HCT116 (cell line): Measurements from ENCODE around the gene FUT6. TPM values are rescaled to one million over a fixed set of nuclear protein-coding genes. Genes with fewer than 3 reads are reported as not detected.

ENCODE experiments used
- ATAC-seq: fragments of 200-7000 bp; cut with Tn5 transposase; 2 replicates; pipeline ENCODE4 v1.9.1; 2020; ENCODE audit warnings: mild to moderate bottlenecking, moderate library complexity
- BruUV-seq: library from RNA; stranded (reverse); fragments of 400-500 nt; replicated peaks from 2 replicates; lab custom pipeline; 2021; lab: Mats Ljungman, UMichigan
- CTCF ChIA-PET: fragments of 300-600 bp; sonication (Branson Sonifier 250); formaldehyde crosslinking; loops from one replicate; lab custom pipeline; 2021; ENCODE audit warnings: antibody characterized with exemption; lab: Charles Lee
- POLR2A ChIA-PET: fragments of 300-600, 350-600 bp; sonication (Branson Sonifier 250); formaldehyde crosslinking; loops from one replicate; lab custom pipeline; 2021; ENCODE audit warnings: antibody characterized with exemption; lab: Charles Lee
- RAD21 ChIA-PET, 2 experiments: fragments of 300-600 bp; sonication (Branson Sonifier 250); formaldehyde crosslinking; loops; one replicate each; lab custom pipeline; 2023; ENCODE audit warnings: low total read pairs in 2 of 2; ENCODE audit not compliant: uncharacterized antibody in 2 of 2, unreplicated experiment in 2 of 2, low non-redundant PET in 1 of 2; lab: Charles Lee
- DNase-seq: peaks from one replicate; pipeline ENCODE4 v3.0.0-alpha.2; 2010; ENCODE audit warnings: low read depth, low spot score
- H2AFZ ChIP-seq: fragments of 200-600 bp; shearing (Covaris generic), sonication (generic); 2 replicates; pipeline ENCODE4 v1.6.1; 2017; ENCODE audit warnings: low read depth, mixed run types, mixed read lengths, antibody characterized with exemption, low read length; ENCODE audit not compliant: poor library complexity, severe bottlenecking
- H3K27ac ChIP-seq: 2 replicates; pipeline ENCODE4 v1.5.1; 2012; ENCODE audit warnings: low read depth, low read length
- H3K27me3 ChIP-seq: fragments of 200-600 bp; sonication (generic); 2 replicates; pipeline ENCODE4 v1.6.1; 2016; ENCODE audit warnings: mixed run types, low read length, mixed read lengths; ENCODE audit not compliant: insufficient read depth
- H3K36me3 ChIP-seq, 2 experiments: fragments of 200-500 bp in 1 of 2; fragments of 200-600 bp in 1 of 2; sonication (Bioruptor generic) in 1 of 2; sonication (generic) in 1 of 2; 2 replicates each; pipeline versions ENCODE4 v1.5.1 to v1.6.1; 2014 to 2016; ENCODE audit warnings: low read length in 2 of 2, inconsistent platforms in 1 of 2, mixed read lengths in 1 of 2, mixed run types in 1 of 2; ENCODE audit not compliant: insufficient read depth in 2 of 2, control insufficient read depth in 1 of 2
- H3K4me1 ChIP-seq, 2 experiments: fragments of 200-600 bp in 1 of 2; sonication (generic) in 1 of 2; 2 replicates each; pipeline versions ENCODE4 v1.5.1 to v1.6.1; 2012 to 2017; ENCODE audit warnings: low read length in 2 of 2, inconsistent platforms in 1 of 2, mild to moderate bottlenecking in 1 of 2, mixed read lengths in 1 of 2, mixed run types in 1 of 2, moderate library complexity in 1 of 2; ENCODE audit not compliant: insufficient read depth in 2 of 2, control insufficient read depth in 1 of 2
- H3K4me2 ChIP-seq: fragments of 200-600 bp; sonication (generic); 2 replicates; pipeline ENCODE4 v1.6.1; 2017; ENCODE audit warnings: mixed run types, low read length, mixed read lengths
- H3K4me3 ChIP-seq, 2 experiments: fragments of 200-600 bp in 1 of 2; sonication (generic) in 1 of 2; replicated peaks in 1 of 2; 2 replicates each; pipeline ENCODE4 v1.5.1; 2011 to 2016; ENCODE audit warnings: low read length in 2 of 2, control low read depth in 1 of 2, low read depth in 1 of 2, mild to moderate bottlenecking in 1 of 2, mixed read lengths in 1 of 2, mixed run types in 1 of 2
- H3K79me2 ChIP-seq: fragments of 200-600 bp; sonication (generic); 2 replicates; pipeline ENCODE4 v1.6.1; 2017; ENCODE audit warnings: mild to moderate bottlenecking, mixed run types, low read length, moderate library complexity, mixed read lengths; ENCODE audit not compliant: insufficient read depth
- H3K9ac ChIP-seq: fragments of 200-600 bp; sonication (generic); 2 replicates; pipeline ENCODE4 v1.6.1; 2016; ENCODE audit warnings: low read length, mixed read lengths
- H3K9me2 ChIP-seq: fragments of 200-600 bp; sonication (generic), shearing (Covaris generic); 2 replicates; pipeline ENCODE4 v1.6.1; 2017; ENCODE audit warnings: mixed run types, mild to moderate bottlenecking, moderate library complexity; ENCODE audit not compliant: insufficient read depth
- H3K9me3 ChIP-seq, 2 experiments: fragments of 200-500 bp in 1 of 2; fragments of 200-600 bp in 1 of 2; sonication (Bioruptor generic) in 1 of 2; sonication (generic) in 1 of 2; 2 replicates each; pipeline ENCODE4 v1.6.1; 2014 to 2017; ENCODE audit warnings: low read length in 2 of 2, mixed read lengths in 2 of 2, inconsistent platforms in 1 of 2, low read depth in 1 of 2, mild to moderate bottlenecking in 1 of 2, mixed run types in 1 of 2, moderate library complexity in 1 of 2; ENCODE audit not compliant: control insufficient read depth in 1 of 2, insufficient read depth in 1 of 2
- H4K20me1 ChIP-seq: fragments of 200-600 bp; sonication (generic), shearing (Covaris generic); 2 replicates; pipeline ENCODE4 v1.6.1; 2017; ENCODE audit warnings: mixed run types, mild to moderate bottlenecking, moderate library complexity; ENCODE audit not compliant: insufficient read depth
- CBX3 ChIP-seq: IDR thresholded peaks from 2 replicates; pipeline ENCODE4 v1.6.1; 2012; ENCODE audit warnings: low read depth
- EGR1 ChIP-seq: IDR thresholded peaks from 2 replicates; pipeline ENCODE4 v1.6.1; 2012; ENCODE audit warnings: low read depth
- EZH2phosphoT487 ChIP-seq: fragments of 200-600 bp; IDR thresholded peaks from 2 replicates; pipeline ENCODE4 v1.6.1; 2018; ENCODE audit warnings: antibody characterized with exemption, borderline replicate concordance
- JUND ChIP-seq: IDR thresholded peaks from 2 replicates; pipeline ENCODE4 v1.6.1; 2012
- RAD21 ChIP-seq: IDR thresholded peaks from 2 replicates; pipeline ENCODE4 v1.6.1; 2012; ENCODE audit warnings: low read depth, mild to moderate bottlenecking
- SIN3A ChIP-seq: IDR thresholded peaks from 2 replicates; pipeline ENCODE4 v1.6.1; 2012; ENCODE audit warnings: low read depth
- TCF7L2 ChIP-seq: IDR thresholded peaks from 2 replicates; pipeline ENCODE4 v1.7.0; 2011; ENCODE audit warnings: borderline replicate concordance, inconsistent platforms; ENCODE audit not compliant: insufficient read depth, insufficient read length; ENCODE audit errors: extremely low read depth
- YY1 ChIP-seq: IDR thresholded peaks from 2 replicates; pipeline ENCODE4 v1.6.1; 2011; ENCODE audit warnings: low read length, low read depth, moderate library complexity, mild to moderate bottlenecking; ENCODE audit not compliant: insufficient replicate concordance; ENCODE audit errors: extremely low read depth
- ZNF274 ChIP-seq: fragments of 200-500 bp; sonication (Bioruptor generic); IDR thresholded peaks from 2 replicates; pipeline ENCODE4 v1.6.1; 2014; ENCODE audit warnings: mild to moderate bottlenecking, low read depth, low read length, inconsistent platforms
- intact Hi-C: fragments of 100-400 bp; cut with micrococcal nuclease; formaldehyde crosslinking; loops from 2 replicates; pipeline ENCODE4 v1.10.0; 2022
- total RNA-seq: library from RNA; stranded (reverse); gene quantifications from one replicate; pipeline ENCODE4 v1.2.1, GENCODE V29; 2021; ENCODE audit not compliant: unreplicated experiment
- TF ChIP-seq, protein P1 (sequence below): IDR thresholded peaks from 2 replicates; pipeline ENCODE4 v1.6.1; 2011; ENCODE audit warnings: mild to moderate bottlenecking, low read length, moderate library complexity; ENCODE audit not compliant: insufficient replicate concordance; ENCODE audit errors: extremely low read depth
- TF ChIP-seq, protein P2 (sequence below): IDR thresholded peaks from 2 replicates; pipeline ENCODE4 v1.6.1; 2012
- TF ChIP-seq, protein P3 (sequence below): IDR thresholded peaks from 2 replicates; pipeline ENCODE4 v1.6.1; 2012

The FUT6 gene
- total RNA-seq, 1 experiment from 2014 or later: not detected

DNA sequence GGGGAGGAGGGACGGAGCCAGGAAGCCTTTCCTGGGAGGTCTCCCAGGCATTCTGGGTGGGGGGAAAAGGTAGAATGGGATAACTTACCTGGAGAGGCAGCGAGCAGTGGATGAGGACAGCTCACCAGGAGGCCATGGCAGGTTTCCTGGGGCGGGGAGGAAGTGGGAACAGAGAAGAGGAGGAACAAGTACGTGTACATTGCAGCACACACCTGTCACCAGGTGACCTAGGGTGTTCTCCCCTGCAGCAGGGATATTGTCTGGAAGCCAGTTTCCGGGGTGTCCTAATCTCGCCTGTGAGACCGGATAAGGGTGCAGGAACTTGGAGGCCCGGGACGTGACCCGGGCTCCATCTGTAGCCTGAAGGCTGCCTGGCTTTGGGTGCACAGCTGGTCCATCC is 11.8 kb upstream of the FUT6 start, which contains the start of gene FUT3:
Gene FUT3, minus strand, starts transcription at position 148 of the 400 bp plus-strand sequence.
- POLR2A ChIA-PET: interaction anchor here (1.2 to 1.7 kb wide), 2 partner anchors 9 to 23 kb away, joined by 5 to 8 read pairs; no protein-coding TSS in a partner anchor
- no peak within 1 kb of the TSS; the same call in 1 of the 2 replicates for H3K27ac ChIP-seq
- H3K27me3 ChIP-seq: no peaks in the 10 kb centered on the region

More for the DNA sequence above, 11.8 kb upstream of the FUT6 start, which contains the start of gene FUT3:
- BruUV-seq: no TSS peak
- H3K4me3 ChIP-seq: peak within 1 kb of the TSS; percentile 11 to 18; a peak in 3 of 4 replicates
- TF ChIP-seq YY1: no peak
- no peak for TF ChIP-seq RAD21
- TF ChIP-seq, protein P1, sequence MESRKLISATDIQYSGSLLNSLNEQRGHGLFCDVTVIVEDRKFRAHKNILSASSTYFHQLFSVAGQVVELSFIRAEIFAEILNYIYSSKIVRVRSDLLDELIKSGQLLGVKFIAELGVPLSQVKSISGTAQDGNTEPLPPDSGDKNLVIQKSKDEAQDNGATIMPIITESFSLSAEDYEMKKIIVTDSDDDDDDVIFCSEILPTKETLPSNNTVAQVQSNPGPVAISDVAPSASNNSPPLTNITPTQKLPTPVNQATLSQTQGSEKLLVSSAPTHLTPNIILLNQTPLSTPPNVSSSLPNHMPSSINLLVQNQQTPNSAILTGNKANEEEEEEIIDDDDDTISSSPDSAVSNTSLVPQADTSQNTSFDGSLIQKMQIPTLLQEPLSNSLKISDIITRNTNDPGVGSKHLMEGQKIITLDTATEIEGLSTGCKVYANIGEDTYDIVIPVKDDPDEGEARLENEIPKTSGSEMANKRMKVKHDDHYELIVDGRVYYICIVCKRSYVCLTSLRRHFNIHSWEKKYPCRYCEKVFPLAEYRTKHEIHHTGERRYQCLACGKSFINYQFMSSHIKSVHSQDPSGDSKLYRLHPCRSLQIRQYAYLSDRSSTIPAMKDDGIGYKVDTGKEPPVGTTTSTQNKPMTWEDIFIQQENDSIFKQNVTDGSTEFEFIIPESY: no peak
- TF ChIP-seq EZH2phosphoT487: no peak
- TF ChIP-seq ZNF274: no peak
- no peak for TF ChIP-seq CBX3
- TF ChIP-seq, protein P2, sequence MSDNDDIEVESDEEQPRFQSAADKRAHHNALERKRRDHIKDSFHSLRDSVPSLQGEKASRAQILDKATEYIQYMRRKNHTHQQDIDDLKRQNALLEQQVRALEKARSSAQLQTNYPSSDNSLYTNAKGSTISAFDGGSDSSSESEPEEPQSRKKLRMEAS: no peak
- TF ChIP-seq JUND: no peak
- TF ChIP-seq TCF7L2: no peak
- TF ChIP-seq SIN3A: no peak
- TF ChIP-seq EGR1: no peak
- TF ChIP-seq, protein P3, sequence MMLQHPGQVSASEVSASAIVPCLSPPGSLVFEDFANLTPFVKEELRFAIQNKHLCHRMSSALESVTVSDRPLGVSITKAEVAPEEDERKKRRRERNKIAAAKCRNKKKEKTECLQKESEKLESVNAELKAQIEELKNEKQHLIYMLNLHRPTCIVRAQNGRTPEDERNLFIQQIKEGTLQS: no peak
- H3K4me1 ChIP-seq: peaks cover 14 to 17% of the 10 kb centered on the region in 2 experiments
- H3K36me3 ChIP-seq: no peaks in the 10 kb centered on the region
- DNase-seq (no peak), ATAC-seq (peak; percentile 52)
- no peaks in the 10 kb centered on the region for H3K9me2 ChIP-seq
- H3K4me2 ChIP-seq: peak within 1 kb of the TSS; percentile 55
- no peaks in the 10 kb centered on the region; a peak in 1 of 4 replicates for H3K9me3 ChIP-seq
- ChIA-PET RAD21 (no interaction called here), CTCF (no interaction called here)
- no peaks in the 10 kb centered on the region for H4K20me1 ChIP-seq
- H3K9ac ChIP-seq: no peak within 1 kb of the TSS
- no peaks in the 10 kb centered on the region for H3K79me2 ChIP-seq
- intact Hi-C loops: no loop called here
- peak within 1 kb of the TSS; percentile 71 for H2AFZ ChIP-seq
